GM19351 (cell line): Measurements from ENCODE around the gene HS6ST3.
A peak's percentile ranks its signal among the peaks of the same experiment; 100 is the strongest.

ENCODE experiments used
- ATAC-seq: cut with Tn5 transposase; IDR thresholded peaks from one replicate; pipeline ENCODE4 v1.9.1; 2021; ENCODE audit warnings: mild to moderate bottlenecking, moderate library complexity; ENCODE audit not compliant: unreplicated experiment

The HS6ST3 gene

GRCh38 chr13:96637039-96637438, 547.1 kb downstream of the HS6ST3 start:
- no peak for ATAC-seq

DNA sequence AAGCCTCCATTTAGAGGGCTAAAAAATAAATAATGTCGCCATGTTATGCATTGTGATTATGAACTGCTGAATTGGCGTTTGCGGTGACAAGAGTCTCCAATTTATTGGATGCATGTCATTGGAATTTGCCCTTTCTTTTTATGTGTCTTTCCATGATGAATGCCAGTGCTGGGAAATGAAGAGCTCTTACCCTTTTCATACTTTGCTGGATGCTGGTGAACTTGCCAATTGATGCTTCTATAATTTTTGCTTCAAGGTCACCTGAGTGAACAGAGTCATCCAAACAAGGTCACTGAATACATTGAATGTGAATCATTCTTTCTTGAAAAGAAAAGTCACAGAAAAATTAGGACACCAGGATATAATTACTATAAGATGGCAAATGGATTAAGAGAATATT, 556.2 kb downstream of the HS6ST3 start:
- no peak for ATAC-seq

DNA sequence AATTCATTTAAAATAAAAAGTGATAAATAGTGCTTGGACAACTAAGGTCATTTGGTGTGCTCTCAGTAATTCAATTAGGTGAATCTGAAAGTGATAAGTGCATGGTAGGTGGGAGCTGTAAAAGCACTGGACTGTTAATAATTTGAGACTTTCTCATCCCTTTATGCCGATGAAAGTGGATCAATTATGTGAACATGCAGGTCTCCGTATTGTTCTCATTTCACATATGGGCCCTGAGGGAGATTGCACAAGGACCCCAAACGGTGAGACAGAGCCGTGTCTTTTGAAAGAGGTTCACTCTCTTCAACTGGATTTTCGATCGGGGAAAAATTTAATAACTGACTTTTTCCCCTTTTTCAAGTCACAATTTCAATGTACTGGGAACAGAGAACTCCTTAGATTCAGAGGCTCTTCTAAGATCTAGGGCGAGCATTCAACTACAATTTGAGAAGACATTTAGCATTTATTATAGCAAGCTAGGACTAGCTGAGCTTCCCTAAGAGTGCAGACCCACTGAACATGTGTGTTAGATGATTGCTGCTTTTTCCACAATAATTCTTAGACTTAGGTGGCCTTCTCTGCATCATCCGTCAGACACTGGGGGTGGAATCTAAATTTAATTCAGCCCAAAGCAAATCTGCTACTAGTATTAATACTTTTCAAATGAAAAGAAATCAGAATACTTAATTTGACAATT, 556.8 kb downstream of the HS6ST3 start:
- ATAC-seq, result no peak

DNA sequence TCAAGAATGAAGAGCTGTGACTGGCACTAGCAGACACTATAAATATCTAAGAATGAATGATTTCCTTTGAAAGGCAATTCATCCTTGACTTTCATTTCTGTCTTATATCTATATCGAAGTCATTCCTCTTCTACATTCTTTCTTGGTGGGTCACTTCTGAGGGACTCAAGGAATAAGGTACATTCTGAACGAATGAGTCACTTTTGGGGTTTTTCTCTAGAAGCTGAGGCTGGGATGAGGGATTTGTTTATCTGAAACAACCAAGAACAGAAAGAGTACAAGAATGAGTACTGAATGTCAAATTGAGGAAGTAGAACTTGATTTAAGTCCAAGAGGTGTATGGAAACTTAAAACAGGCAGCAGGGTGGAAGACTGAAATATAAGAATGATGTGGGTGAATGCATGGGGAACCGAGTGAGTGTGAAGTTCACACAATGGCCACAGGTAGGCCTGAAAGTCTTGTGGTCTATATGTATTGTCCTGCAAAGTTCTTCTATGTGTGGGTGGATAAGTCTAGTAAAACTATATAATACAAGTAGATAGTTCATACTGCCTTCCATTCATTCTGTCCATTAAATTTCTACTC, 560.5 kb downstream of the HS6ST3 start:
- peak; percentile 99 for ATAC-seq

DNA sequence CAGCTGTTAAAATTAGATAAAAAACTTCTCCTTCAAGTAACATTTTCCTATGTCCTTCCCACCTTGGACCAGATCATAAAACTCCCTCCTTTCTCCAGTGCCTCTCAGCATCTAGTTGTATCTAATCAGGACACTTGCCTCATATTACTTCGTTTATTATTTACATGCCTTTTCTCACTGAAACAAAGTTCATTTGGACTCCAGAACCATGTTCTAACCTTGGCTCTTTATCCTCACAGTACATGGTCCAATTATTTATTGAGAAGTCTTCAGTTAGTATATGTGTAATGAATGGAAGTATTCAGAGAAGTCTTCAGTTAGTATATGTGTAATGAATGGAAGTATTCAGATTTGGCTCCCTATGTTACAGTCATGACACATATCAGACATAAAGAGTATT, 561.7 kb downstream of the HS6ST3 start:
- no peak for ATAC-seq

DNA sequence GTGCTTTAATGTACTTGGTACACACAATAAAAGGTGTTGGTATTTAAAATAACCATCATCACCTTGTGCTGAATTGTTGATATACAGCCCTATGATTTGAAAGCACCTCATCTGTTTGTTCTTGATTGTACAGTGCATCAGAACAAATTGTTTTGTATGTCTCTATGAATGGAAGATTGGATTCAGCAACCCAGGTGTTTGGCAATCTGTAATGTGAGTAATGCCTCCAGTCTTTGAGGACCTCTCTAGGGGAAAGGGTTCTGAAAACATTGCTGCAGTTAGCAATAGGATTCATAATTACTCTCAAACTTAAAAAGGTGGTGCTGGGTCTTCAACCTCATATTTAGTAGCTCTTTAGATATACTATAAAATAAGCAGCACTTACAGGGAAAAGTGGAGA, 562.6 kb downstream of the HS6ST3 start:
- no peak for ATAC-seq

DNA sequence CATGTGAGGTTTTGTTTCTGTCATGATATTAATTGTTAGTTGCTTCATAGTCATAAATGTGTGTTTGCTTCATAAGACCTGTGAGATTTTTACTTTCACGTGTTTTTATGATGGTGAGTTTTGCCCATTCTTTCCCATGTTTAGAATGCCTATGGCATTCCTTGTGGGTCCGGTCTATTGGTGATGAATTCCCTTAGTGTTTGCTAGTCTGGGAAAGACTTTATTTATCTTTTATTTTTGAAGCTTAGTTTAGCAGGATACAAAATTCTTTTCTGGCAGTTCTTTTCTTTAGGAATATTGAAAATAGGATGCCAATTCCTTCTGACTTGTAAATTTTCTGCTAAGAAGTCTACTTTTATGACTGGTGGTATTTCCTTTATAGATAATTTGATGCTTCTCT, 571.7 kb downstream of the HS6ST3 start:
- ATAC-seq, result no peak

GRCh38 chr13:96662036-96662435, 572.1 kb downstream of the HS6ST3 start:
- ATAC-seq, result no peak

- no peak for ATAC-seq
Observed at GRCh38 chr13:96667294-96668018, 577.5 kb downstream of the HS6ST3 start.

DNA sequence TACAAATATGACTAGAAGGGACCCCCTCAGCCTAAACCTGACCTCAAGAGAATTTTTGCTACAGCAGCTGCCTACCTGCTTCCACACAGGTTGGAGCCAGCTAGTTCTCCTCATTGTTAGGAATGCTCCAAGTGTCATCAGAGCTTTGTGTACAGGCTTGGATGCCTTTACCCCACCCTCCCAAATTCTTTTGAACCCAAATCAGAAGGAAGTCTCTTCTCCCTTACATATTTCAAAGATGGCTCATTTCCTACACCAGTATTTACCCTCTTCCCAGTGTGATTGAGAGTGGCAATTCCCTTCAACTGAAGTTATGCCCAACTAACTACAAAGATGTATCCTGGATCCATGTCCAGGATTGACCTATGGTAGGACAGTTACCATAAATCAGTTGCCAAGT, 581.2 kb downstream of the HS6ST3 start:
- no peak for ATAC-seq

DNA sequence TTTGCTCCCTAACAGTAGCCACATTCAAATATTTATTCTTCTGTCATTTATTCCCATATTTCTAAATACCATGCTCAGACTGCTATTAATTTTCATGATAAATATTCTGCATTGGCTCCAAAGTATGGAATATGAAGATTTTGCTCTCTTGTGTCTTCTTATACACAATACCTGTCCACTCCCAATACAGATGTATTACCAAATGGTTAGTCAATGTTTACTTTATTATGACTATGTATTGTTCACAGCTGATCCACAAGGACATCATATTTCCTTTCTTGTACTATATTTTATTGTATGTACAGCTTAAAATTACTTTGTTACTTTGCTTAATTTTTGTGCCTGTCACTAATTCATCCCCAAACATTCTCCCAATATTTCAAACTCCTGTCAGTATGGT, 582.1 kb downstream of the HS6ST3 start:
- ATAC-seq, result no peak

- no peak for ATAC-seq
Observed at GRCh38 chr13:96673825-96674224, 583.9 kb downstream of the HS6ST3 start.

- no peak for ATAC-seq
Observed at GRCh38 chr13:96677029-96677428, 587.1 kb downstream of the HS6ST3 start.

DNA sequence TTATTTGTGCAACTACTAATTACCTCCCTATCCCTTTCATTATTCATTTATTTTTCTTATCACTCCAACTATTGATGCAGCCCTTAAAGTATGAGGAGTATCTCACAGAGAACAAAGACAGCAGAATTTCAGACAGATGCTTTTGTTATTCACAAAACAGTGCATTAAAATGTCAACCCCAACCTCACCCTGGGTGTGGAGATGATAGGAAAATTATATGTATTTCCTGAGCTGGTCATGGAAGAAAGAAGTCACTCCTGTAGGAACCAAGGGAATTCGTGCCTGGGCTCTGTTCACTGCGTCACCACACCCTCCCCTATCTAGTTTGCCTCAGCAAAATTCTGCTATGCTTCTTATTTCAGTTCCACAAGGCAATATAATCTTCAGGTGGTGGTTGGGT, 588.9 kb downstream of the HS6ST3 start:
- ATAC-seq, result no peak

DNA sequence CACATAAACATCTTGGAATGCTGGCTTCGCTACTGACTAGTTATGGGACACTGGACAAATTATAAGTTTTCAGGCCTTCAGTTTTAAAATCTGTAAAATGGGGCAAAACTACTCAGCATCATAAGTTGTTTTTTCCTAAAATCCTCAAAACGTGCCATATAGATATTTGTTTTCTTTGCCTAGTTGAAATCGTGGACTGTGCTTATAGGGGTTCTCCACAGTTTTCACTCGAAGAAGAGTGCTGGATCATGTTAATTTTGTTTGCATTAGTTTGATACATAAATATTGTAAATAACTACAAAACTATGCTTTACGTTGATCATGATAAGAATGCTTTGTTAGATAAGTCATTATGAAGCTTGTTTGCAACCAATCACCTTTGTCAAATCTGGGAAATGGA, 591.0 kb downstream of the HS6ST3 start:
- no peak for ATAC-seq

DNA sequence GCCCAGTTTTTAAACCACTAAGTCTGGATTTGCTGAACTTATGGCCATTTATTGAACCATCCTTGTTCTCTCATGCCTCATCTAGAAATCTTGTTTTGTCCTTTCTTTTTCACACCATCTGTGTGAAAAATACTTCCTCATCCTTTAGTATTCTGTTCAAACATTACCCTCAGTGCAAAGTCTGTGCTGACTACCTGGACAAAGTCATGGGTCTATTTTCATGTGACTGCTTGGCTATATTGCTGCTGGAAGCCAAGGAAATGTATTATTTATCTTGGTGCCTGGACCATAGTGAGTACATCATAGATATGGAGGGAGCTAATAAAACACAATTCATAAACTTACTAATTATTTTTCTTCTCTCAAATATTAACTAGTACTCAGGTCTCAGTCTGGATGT, 591.9 kb downstream of the HS6ST3 start:
- ATAC-seq, result no peak

DNA sequence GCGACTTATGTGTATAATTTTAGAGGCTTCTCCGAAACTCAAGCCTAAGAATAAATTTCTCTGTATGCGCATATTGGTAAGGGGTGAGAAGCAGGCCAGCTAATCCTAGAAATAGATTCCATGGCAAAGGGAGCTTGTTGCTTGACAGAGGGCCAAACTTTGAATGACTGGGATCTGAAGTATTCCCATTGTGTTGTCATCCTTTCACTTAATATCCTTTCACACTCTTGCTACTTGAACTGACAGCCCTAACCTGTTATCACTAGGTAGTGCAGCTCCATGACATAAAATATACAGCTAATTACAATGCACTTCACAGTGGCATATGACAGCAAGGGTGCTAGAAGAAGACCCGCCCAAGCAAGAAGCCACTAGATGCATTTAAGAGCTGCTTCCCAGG, 594.6 kb downstream of the HS6ST3 start:
- no peak for ATAC-seq

DNA sequence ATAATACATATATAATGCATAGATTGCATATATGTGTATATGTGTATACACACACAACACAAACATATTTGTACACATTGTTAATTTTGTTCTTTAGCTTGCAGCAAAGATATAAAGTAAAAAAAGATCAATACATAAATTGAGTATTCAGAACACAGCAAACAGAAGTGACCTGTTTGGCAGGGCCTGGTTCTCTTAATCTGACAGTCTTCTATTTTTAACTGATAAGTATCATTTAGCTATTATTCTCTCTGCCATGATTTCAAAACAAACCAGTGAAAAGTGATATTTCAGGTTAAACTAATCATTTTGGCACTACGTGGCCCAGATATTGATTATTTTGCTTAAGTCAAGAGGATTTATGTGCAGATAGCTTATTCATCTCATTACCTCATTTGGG, 595.0 kb downstream of the HS6ST3 start:
- ATAC-seq, result no peak

- ATAC-seq, result no peak
Observed at GRCh38 chr13:96686286-96686685, 596.4 kb downstream of the HS6ST3 start.

DNA sequence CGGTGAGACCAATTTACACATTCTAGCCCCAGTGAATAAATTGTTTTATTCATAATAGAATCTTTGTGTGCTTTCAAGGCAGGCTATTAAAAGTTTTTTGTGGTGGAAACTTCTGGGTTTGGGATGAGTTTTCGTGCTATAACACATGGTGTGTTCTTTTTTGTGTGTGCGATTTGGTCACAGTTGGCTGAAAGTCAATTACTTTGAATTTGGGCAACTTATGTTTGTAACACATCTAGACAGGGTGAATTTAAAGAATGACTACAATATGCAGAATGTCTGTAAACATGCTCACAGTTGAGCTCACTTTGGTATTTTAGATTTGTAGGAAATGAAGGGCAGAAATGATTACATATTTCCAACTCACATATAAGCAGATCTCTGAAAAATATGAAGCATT, 597.3 kb downstream of the HS6ST3 start:
- ATAC-seq, result no peak

GRCh38 chr13:96690998-96691397, 601.1 kb downstream of the HS6ST3 start:
- ATAC-seq, result no peak

DNA sequence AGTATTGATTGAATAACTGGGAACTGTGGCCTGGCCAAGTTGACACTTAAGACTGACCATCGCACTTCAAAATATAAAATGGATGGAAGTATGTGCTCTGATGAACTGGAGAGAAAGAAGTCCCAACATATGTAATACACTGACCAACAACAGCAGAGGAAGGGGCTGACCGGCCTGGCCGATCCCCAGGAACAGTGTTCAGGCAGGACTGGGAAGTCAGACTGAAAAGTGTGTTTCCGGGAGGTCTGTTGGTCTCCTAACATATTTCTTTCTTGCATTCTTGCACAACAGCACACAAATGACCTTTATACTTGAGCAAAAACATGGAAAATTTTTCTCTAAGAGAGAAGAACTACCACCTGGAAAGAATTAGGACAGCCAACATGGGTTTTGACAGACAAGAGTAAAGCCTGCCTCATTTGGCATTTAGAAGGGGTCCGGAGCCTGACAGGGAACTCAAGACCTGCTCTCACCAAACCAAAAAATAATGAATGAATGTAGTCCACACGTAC, 606.5 kb downstream of the HS6ST3 start:
- no peak for ATAC-seq
